Brain microvascular endothelial cell (primary cell): ENCODE measurements around the gene LDLR.

Experiments
- DNase-seq: peaks from one replicate; pipeline ENCODE4 v3.0.0-alpha.2; 2020
- H3K27ac ChIP-seq: fragments of 250-450 bp; sonication (Bioruptor Pico); 2 replicates; pipeline ENCODE4 v1.5.1; 2020; ENCODE audit warnings: mild to moderate bottlenecking, moderate library complexity
- H3K27me3 ChIP-seq: fragments of 250-450 bp; sonication (Bioruptor Pico); replicated peaks from 2 replicates; pipeline ENCODE4 v1.5.1; 2020; ENCODE audit warnings: mild to moderate bottlenecking
- H3K36me3 ChIP-seq: fragments of 250-450 bp; sonication (Bioruptor Pico); replicated peaks from 2 replicates; pipeline ENCODE4 v1.5.1; 2020; ENCODE audit warnings: mild to moderate bottlenecking
- H3K4me3 ChIP-seq: 2 replicates; pipeline ENCODE4 v1.5.1; 2011; ENCODE audit warnings: low read depth, mild to moderate bottlenecking, control low read depth, low read length, moderate library complexity
- CTCF ChIP-seq: IDR thresholded peaks from 2 replicates; pipeline ENCODE4 v1.5.1; 2011; ENCODE audit warnings: low read depth, mild to moderate bottlenecking, moderate library complexity, low read length, control low read depth, inconsistent platforms; ENCODE audit errors: missing control alignments
- in situ Hi-C: cut with HindIII; loops from 2 replicates; pipeline ENCODE4 v1.10.0; 2017; ENCODE audit warnings: low sequenced_read_pairs, low pct_ligation_motif_present

Gene LDLR

GRCh38 chr19:11105014-11105636 lies 15.9 kb downstream of the LDLR start:
- no peak for DNase-seq
- Histone ChIP-seq H3K36me3 (peaks cover 96% of the 10 kb centered on the region), H3K27me3 (no peaks in the 10 kb centered on the region), H3K4me3 (no peak overlapping the region), H3K27ac (no peak overlapping the region)
- in situ Hi-C loops, result no loop called here
- TF ChIP-seq CTCF, result no peak

GRCh38 chr19:11106477-11106876 lies 17.2 kb downstream of the LDLR start:
- no peaks in the 10 kb centered on the region for H3K27me3 ChIP-seq
- no peak for DNase-seq
- no peak overlapping the region for H3K4me3 ChIP-seq
- TF ChIP-seq CTCF, result no peak
- H3K27ac ChIP-seq, result no peak overlapping the region
- in situ Hi-C loops, result no loop called here
- H3K36me3 ChIP-seq, result peaks cover 97% of the 10 kb centered on the region

- Histone ChIP-seq H3K27me3 (no peaks in the 10 kb centered on the region), H3K27ac (no peak overlapping the region), H3K36me3 (peaks cover 97% of the 10 kb centered on the region), H3K4me3 (no peak overlapping the region)
- in situ Hi-C loops, result no loop called here
- no peak for TF ChIP-seq CTCF
- no peak for DNase-seq
Observed at GRCh38 chr19:11108746-11109145, 19.5 kb downstream of the LDLR start.

- DNase-seq, result no peak
- in situ Hi-C loops, result no loop called here
- H3K36me3 ChIP-seq, result peaks cover 99% of the 10 kb centered on the region
- H3K4me3 ChIP-seq, result no peak overlapping the region
- no peak overlapping the region for H3K27ac ChIP-seq
- no peaks in the 10 kb centered on the region for H3K27me3 ChIP-seq
- no peak for TF ChIP-seq CTCF
Observed at GRCh38 chr19:11111117-11111770, 22.0 kb downstream of the LDLR start.

GRCh38 chr19:11111771-11112144 lies 22.5 kb downstream of the LDLR start:
- in situ Hi-C loops, result no loop called here
- no peak for DNase-seq
- no peaks in the 10 kb centered on the region for H3K27me3 ChIP-seq
- H3K36me3 ChIP-seq, result peaks cover 99% of the 10 kb centered on the region
- H3K4me3 ChIP-seq, result no peak overlapping the region
- H3K27ac ChIP-seq, result no peak overlapping the region
- TF ChIP-seq CTCF, result no peak
